Fibroblast of the aortic adventitia (primary cell): Measurements from ENCODE around the gene RAD9A. TPM values are rescaled to one million over a fixed set of nuclear protein-coding genes. Genes with fewer than 3 reads are reported as not detected.

ENCODE experiments used
- DNase-seq: peaks from one replicate; pipeline ENCODE4 v3.0.0-alpha.2; 2010; ENCODE audit warnings: low read depth
- H3K4me3 ChIP-seq: 2 replicates; pipeline ENCODE4 v1.5.1; 2011; ENCODE audit warnings: low read depth, mild to moderate bottlenecking, control low read depth, low read length, moderate library complexity
- CTCF ChIP-seq: IDR thresholded peaks from 2 replicates; pipeline ENCODE4 v1.5.1; 2011; ENCODE audit warnings: mild to moderate bottlenecking, low read length, control low read depth, inconsistent platforms; ENCODE audit not compliant: insufficient read depth
- total RNA-seq: library from RNA; depleted of rRNA; stranded (reverse); fragments of >200 nt; gene quantifications from 2 replicates; pipeline ENCODE4 v1.2.3, GENCODE V29; 2012; ENCODE audit warnings: low replicate concordance

Gene RAD9A
- total RNA-seq, 1 donor, result 4.7 TPM

- no peak overlapping the region for H3K4me3 ChIP-seq
These were observed 42.3 kb upstream of the RAD9A start for GRCh38 chr11:67349457-67349856.

DNA sequence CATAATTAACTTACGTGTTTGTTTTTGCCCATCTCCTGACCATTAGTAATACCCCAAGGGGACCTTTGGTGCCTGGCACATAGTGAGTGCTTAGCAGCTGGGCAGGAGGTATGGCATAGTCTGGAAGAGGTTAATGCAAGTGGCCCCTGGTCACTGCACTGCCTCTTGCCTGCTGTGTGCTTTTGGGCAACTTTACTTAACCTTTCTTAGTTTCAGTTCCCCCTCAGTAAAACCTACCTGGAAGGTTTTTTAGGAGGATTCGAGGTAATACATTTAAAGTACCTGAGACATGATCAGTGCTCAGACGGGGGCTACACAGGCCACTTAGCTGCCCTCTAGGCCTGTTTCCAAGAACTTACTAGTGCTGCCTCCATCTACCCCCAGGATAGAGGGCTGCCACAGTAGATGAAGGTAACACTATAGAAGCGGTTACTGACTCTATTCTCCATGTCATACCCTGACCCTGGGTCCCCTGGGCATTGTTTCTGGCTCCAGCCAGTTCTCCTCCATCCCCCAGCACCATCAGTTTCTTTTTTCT, 41.8 kb upstream of the RAD9A start:
- no peak for DNase-seq
- no peak overlapping the region for H3K4me3 ChIP-seq
- TF ChIP-seq CTCF, result no peak

More at GRCh38 chr11:67349457-67349856, 42.3 kb upstream of the RAD9A start:
- no peak for TF ChIP-seq CTCF
- no peak for DNase-seq

DNA sequence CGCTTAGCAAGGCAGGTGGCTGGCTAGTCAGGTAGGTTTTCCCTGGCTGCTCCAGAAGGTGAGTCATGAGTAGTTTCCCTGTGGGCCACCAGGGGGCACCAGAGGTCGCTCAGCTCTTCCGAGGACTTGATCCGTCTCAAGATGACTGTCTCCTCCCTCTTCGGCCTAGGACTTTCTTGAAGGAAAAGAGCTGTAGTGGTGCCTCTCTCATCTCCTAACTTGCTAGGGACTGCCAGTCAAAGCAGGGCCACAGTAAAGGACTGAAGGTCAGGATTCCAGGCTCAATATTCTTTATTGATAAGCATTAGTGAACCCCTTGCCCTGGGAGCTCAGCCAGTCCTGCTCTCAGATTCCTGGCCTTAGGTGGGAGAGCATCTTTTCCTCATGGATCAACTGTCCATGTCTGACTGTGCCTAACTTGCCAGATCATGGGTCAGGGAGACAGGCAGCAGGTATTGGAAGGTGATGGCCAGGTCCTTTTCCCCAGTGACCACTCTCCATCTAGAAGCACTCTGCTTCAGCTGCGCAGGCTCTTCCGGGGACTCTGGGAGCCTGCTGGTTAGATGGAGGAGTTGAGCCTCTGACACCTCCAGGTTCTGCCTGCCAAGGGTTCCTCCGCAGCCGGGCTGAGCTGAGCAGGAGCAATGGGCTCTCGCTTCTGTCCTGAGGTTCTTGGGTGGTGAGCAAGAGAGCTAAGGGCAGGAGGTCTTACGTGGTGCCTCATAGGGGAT, 40.3 kb upstream of the RAD9A start:
- peak; percentile 91 for TF ChIP-seq CTCF
- peak; percentile 88 for DNase-seq
- H3K4me3 ChIP-seq, result peak overlapping the region; percentile 45

DNA sequence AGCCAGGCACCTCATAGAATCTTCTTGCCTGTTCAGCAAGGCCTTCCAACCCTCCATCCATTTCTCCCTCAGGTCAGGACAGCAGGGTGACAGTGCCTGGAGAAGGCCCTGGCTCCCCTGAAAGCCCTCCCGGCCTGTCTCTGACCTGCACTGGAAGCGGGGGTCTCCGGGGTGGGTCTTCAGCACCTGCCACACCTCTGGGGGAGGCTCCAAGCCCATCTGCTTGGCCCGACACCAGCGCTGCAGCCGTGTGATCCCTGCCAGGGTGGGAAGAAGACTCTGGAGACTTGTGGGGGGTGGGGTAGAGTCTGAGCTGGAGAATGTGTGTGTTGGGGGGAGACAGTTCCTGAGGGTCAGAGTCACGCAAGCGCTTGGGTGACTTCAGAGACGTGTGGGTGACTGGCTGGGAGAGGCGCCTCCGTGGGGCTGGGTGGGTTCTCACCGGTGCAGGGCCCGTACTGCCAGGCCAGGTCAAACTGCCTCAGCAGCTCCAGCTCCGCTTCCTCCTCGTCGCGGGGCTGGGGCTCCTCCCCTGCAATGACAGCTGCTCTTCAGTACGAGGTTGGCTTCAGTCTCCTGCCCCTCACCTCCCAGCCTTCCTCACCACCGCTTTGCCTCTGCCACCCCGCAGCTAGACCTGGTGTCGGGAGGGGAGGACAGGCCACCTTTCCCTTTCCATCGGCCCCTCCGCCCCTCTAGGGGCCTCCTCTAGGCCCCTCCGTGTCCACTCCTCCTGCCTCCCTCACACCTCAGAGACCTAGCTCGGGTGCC, 39.1 kb upstream of the RAD9A start:
- no peak for DNase-seq
- peak overlapping the region; percentile 89 for H3K4me3 ChIP-seq
- no peak for TF ChIP-seq CTCF

GRCh38 chr11:67353317-67354074, 38.3 kb upstream of the RAD9A start, which contains the start of gene POLD4:
Gene POLD4 (minus strand): TSS chr11:67353546. CDS start chr11:67353399, 147 bp downstream.
- DNase-seq, result peak; percentile 96
- peak within 1 kb of the TSS; percentile 89 for H3K4me3 ChIP-seq
- TF ChIP-seq CTCF, result no peak

DNA sequence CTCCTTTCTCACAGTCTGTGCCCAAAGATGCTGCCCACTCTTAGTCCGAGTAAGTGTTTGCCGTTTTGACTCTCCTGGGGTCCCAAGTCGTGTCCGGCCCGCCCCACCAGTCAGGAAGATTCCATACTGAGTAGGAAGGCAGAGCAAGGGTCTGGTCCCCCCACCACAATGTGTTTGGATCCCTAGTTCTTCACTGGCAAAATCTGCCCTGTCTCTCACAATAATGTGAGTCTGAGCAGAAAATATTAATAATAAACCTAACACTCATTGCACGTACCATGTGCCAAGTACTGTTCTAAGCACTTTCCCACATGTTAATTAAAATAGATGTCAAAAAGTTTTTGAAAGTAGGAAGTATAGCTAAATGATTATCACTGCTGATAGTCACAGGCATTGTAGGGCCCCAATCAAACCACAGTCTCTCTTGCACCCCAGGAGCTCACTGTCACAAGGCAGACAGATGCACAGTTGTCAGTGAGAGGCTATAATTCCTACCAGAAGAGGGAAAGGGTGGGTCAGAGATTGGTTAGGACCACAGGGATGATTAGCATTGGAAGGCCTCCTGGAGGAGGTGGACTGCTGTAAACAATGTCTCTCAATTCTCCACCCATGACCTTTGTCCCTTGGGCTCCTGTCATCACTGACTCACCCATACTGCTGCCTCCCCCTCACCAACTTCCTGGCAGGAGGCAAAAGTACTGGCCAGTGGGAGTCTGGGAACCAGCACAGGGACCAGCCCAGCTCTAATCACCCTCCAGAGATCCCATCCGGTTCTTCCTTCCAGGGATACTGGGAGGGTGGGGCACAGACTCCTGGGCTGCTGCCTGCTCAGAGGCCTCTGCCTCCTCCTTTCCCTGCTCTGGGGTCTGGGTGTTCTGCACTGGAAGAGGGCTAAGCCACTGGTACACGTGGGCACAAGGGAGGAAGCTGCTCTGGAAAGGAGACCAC, 37.4 kb upstream of the RAD9A start:
- peak; percentile 35 for TF ChIP-seq CTCF
- DNase-seq, result peak; percentile 95

More for the DNA sequence above, 37.4 kb upstream of the RAD9A start:
- H3K4me3 ChIP-seq, result peak overlapping the region; percentile 46
